GM12878 (cell line): ENCODE results near the gene IP6K3. TPM values are rescaled to one million over a fixed set of nuclear protein-coding genes. Genes with fewer than 3 reads are reported as not detected.

Experiments
- ATAC-seq: fragments of 200-7000 bp; cut with Tn5 transposase; 3 replicates; pipeline ENCODE4 v1.9.1; 2020; ENCODE audit warnings: mild to moderate bottlenecking, moderate library complexity
- BruUV-seq: library from RNA; stranded (reverse); fragments of 400-500 nt; replicated peaks from 2 replicates; lab custom pipeline; 2021; lab: Mats Ljungman, UMichigan
- CTCF ChIA-PET: fragments of 300-600 bp; sonication (Branson Sonifier 250); formaldehyde crosslinking; extraction: SDS; loops from one replicate; lab custom pipeline; 2021; ENCODE audit warnings: inconsistent platforms; lab: Yijun Ruan, JAX
- POLR2A ChIA-PET: fragments of 350-600 bp; formaldehyde crosslinking; extraction: SDS; loops from one replicate; lab custom pipeline; 2021; ENCODE audit warnings: inconsistent platforms; lab: Charles Lee
- RAD21 ChIA-PET: fragments of 300-600 bp; sonication (Branson Sonifier 250); formaldehyde crosslinking; loops from one replicate; lab custom pipeline; 2023; ENCODE audit warnings: antibody characterized with exemption; ENCODE audit not compliant: unreplicated experiment; lab: Charles Lee
- SMC1A ChIA-PET: fragments of 300-600 bp; sonication (Branson Sonifier 250); formaldehyde crosslinking; loops from one replicate; lab custom pipeline; 2023; ENCODE audit not compliant: unreplicated experiment, uncharacterized antibody; lab: Charles Lee
- DNase-seq: peaks from one replicate; pipeline ENCODE4 v3.0.0-alpha.2; 2011; ENCODE audit warnings: low read depth, low spot score
- FAIRE-seq: peaks from 3 replicates; lab custom pipeline; 2011; peaks lifted over from hg19 to GRCh38; lab: Jason Lieb, UNC
- H2AFZ ChIP-seq: 2 replicates; pipeline ENCODE4 v1.6.0; 2011; ENCODE audit warnings: low read depth, low read length, control low read depth; ENCODE audit not compliant: control insufficient read depth
- H3K27ac ChIP-seq: 2 replicates; pipeline ENCODE4 v1.5.1; 2011; ENCODE audit warnings: control low read depth; ENCODE audit not compliant: control insufficient read depth, insufficient read depth
- H3K27me3 ChIP-seq, 2 experiments: replicated peaks in 1 of 2; 2 replicates each; pipeline versions ENCODE4 v1.6.0 to v1.6.1; 2011; ENCODE audit warnings: low read length in 1 of 2; ENCODE audit not compliant: control insufficient read depth in 2 of 2, insufficient read depth in 2 of 2
- H3K36me3 ChIP-seq, 2 experiments: 2 replicates each; pipeline ENCODE4 v1.5.1; 2011; ENCODE audit warnings: low read length in 1 of 2; ENCODE audit not compliant: control insufficient read depth in 2 of 2, insufficient read depth in 2 of 2
- H3K4me1 ChIP-seq: 2 replicates; pipeline ENCODE4 v1.6.1; 2011; ENCODE audit warnings: mild to moderate bottlenecking, low read length, moderate library complexity, mixed read lengths; ENCODE audit not compliant: control insufficient read depth, insufficient read depth
- H3K4me2 ChIP-seq: 2 replicates; pipeline ENCODE4 v1.6.0; 2011; ENCODE audit warnings: control low read depth; ENCODE audit not compliant: control insufficient read depth, insufficient read depth
- H3K4me3 ChIP-seq: fragments of 200-600 bp; sonication (generic); 2 replicates; pipeline ENCODE4 v1.5.1; 2016
- H3K79me2 ChIP-seq: 2 replicates; pipeline ENCODE4 v1.6.0; 2011; ENCODE audit warnings: low read length; ENCODE audit not compliant: control insufficient read depth, insufficient read depth
- H3K9ac ChIP-seq: 2 replicates; pipeline ENCODE4 v1.8.0; 2011; ENCODE audit warnings: low read length, control low read depth, mixed read lengths; ENCODE audit not compliant: control insufficient read depth, insufficient read depth
- H3K9me3 ChIP-seq: replicated peaks from 3 replicates; pipeline ENCODE4 v1.5.1; 2011; ENCODE audit warnings: mild to moderate bottlenecking, low read length; ENCODE audit not compliant: control insufficient read depth, insufficient read depth
- H4K20me1 ChIP-seq: 2 replicates; pipeline ENCODE4 v1.6.0; 2011; ENCODE audit not compliant: control insufficient read depth, insufficient read depth
- CREB1 ChIP-seq: IDR thresholded peaks from 2 replicates; pipeline ENCODE4 v1.6.1; 2012; ENCODE audit warnings: low read depth, mild to moderate bottlenecking, inconsistent platforms
- EED ChIP-seq: sonication (generic); IDR thresholded peaks from 2 replicates; pipeline ENCODE4 v1.6.1; 2016; ENCODE audit warnings: antibody characterized with exemption, low read depth
- NFXL1 ChIP-seq: fragments of 450-650 bp; IDR thresholded peaks from 2 replicates; pipeline ENCODE4 v1.6.1; 2017; ENCODE audit warnings: antibody characterized with exemption, mild to moderate bottlenecking, borderline replicate concordance
- PML ChIP-seq: IDR thresholded peaks from 2 replicates; pipeline ENCODE4 v1.6.1; 2012; ENCODE audit warnings: low read length, inconsistent platforms
- POLR2AphosphoS5 ChIP-seq: IDR thresholded peaks from 2 replicates; pipeline ENCODE4 v1.6.1; 2011; ENCODE audit warnings: mild to moderate bottlenecking, low read length, inconsistent platforms
- RAD51 ChIP-seq: fragments of 450-650 bp; IDR thresholded peaks from 2 replicates; pipeline ENCODE4 v1.6.1; 2016; ENCODE audit warnings: moderate library complexity, mild to moderate bottlenecking, inconsistent platforms
- RFX5 ChIP-seq: IDR thresholded peaks from 2 replicates; pipeline ENCODE4 v1.6.1; 2011; ENCODE audit warnings: low read depth, low read length, improper control_type of control experiment
- USF1 ChIP-seq: IDR thresholded peaks from 2 replicates; pipeline ENCODE4 v1.6.1; 2011; ENCODE audit warnings: borderline replicate concordance, low read depth, mild to moderate bottlenecking, moderate library complexity, mixed read lengths, low read length; ENCODE audit not compliant: insufficient read depth; ENCODE audit errors: extremely low read length
- ZBTB11 ChIP-seq: fragments of 450-650 bp; formaldehyde crosslinking; IDR thresholded peaks from 2 replicates; pipeline ENCODE4 v1.5.0; 2022; ENCODE audit warnings: mild to moderate bottlenecking, missing genetic modification characterization
- WGBS: methylation state at CpG from one replicate; pipeline ENCODE4 v1.1.6; 2016; ENCODE audit warnings: low lambda C conversion rate; ENCODE audit not compliant: insufficient replicate concordance, insufficient coverage; ENCODE audit errors: missing lambda C conversion rate; 5-methylcytosine and 5-hydroxymethylcytosine counted together
- in situ Hi-C: fragments of 300-500 bp; cut with MboI; formaldehyde crosslinking; loops from 9 replicates; pipeline ENCODE4 v1.14.3; 2018; ENCODE audit warnings: mixed read lengths
- intact Hi-C: fragments of 100-400 bp; cut with micrococcal nuclease; formaldehyde crosslinking; loops from one replicate; pipeline ENCODE4 v1.14.2; 2022; ENCODE audit not compliant: unreplicated experiment
- polyA plus RNA-seq, 11 experiments: library from polyadenylated mRNA; depleted of rRNA in 4 of 11; unstranded in 6 of 11; stranded (reverse) in 5 of 11; fragments of >200 nt; fragmentation: Nextera tagmentation in 4 of 11; fragmentation: Illumina TruSeq in 1 of 11; extraction: Ambion mirVana in 4 of 11; extraction: Trizol in 1 of 11; gene quantifications; 1 replicate in 1 of 11; 2 replicates in 10 of 11; pipeline versions ENCODE4 v1.2.1 to v1.2.3, GENCODE V29; 2011 to 2016; ENCODE audit warnings: inconsistent platforms in 2 of 11, missing spikeins in 2 of 11, low read depth in 1 of 11
- total RNA-seq, 4 experiments: library from RNA; depleted of rRNA in 3 of 4; stranded (reverse); fragments of >200 nt in 3 of 4; fragmentation: Illumina TruSeq in 1 of 4; extraction: Trizol in 1 of 4; gene quantifications; 2 replicates each; pipeline versions ENCODE4 v1.2.1 to v1.2.3, GENCODE V29; 2013 to 2021

Gene IP6K3
- total and polyA plus RNA-seq, 10 of the 15 experiments (the other 5 are each of a cell fraction or from before 2014, with no cell fraction given), result 0.02 to 0.15 (median 0.09) TPM; not detected in 7

GRCh38 chr6:33696076-33696475, 50.6 kb downstream of the IP6K3 start:
- H3K9ac ChIP-seq, result peak overlapping the region; percentile 7; the same call in 1 of the 2 replicates

More at GRCh38 chr6:33696076-33696475, 50.6 kb downstream of the IP6K3 start:
- Histone ChIP-seq H3K36me3 (peaks cover 28 to 36% of the 10 kb centered on the region in 2 experiments), H3K27me3 (no peaks in the 10 kb centered on the region), H3K79me2 (no peaks in the 10 kb centered on the region), H3K9me3 (no peaks in the 10 kb centered on the region), H4K20me1 (no peaks in the 10 kb centered on the region), H3K27ac (0 out of 2 replicates have a peak overlapping the region, but pooled peaks have one; percentile 76), H2AFZ (no peak overlapping the region), H3K4me2 (no peak overlapping the region), H3K4me3 (no peak overlapping the region), H3K4me1 (peaks cover 35% of the 10 kb centered on the region)
- RAD21 ChIA-PET, result no interaction called here
- TF ChIP-seq ZBTB11 (CRISPR knock-in tag), result no peak
- TF ChIP-seq USF1, result no peak
- TF ChIP-seq POLR2AphosphoS5, result no peak
- no peak for TF ChIP-seq RFX5
- no peak for TF ChIP-seq EED
- TF ChIP-seq PML, result no peak
- TF ChIP-seq RAD51, result no peak
- TF ChIP-seq NFXL1, result no peak
- no peak for TF ChIP-seq CREB1
- in situ Hi-C loops, result no loop called here
- DNase-seq (no peak), ATAC-seq (no peak), FAIRE-seq (no peak)
- intact Hi-C loops, result no loop called here
- SMC1A ChIA-PET, result interaction anchor here (1.1 kb wide), 1 partner anchor 106 kb away, joined by 3 read pairs; no protein-coding TSS in a partner anchor
- POLR2A ChIA-PET, result no interaction called here
- no TSS peak for BruUV-seq
- 56% methylated on average over 10 of the region's 10 CpGs for WGBS
- CTCF ChIA-PET, result interaction anchor here (2.4 kb wide), 1 partner anchor 106 kb away, joined by 6 read pairs; no protein-coding TSS in a partner anchor
